PC-9 (cell line): ENCODE measurements around the gene ZNF197. TPM values are rescaled to one million over a fixed set of nuclear protein-coding genes. Genes with fewer than 3 reads are reported as not detected.

ENCODE experiments used
- BruUV-seq: library from RNA; stranded (reverse); fragments of 400-500 nt; replicated peaks from 2 replicates; lab custom pipeline; 2021; lab: Mats Ljungman, UMichigan
- CTCF ChIA-PET: fragments of 300-600 bp; sonication (Branson Sonifier 250); formaldehyde crosslinking; loops from one replicate; lab custom pipeline; 2022; ENCODE audit warnings: antibody characterized with exemption; lab: Charles Lee
- POLR2A ChIA-PET: fragments of 300-600 bp; sonication (Branson Sonifier 250); formaldehyde crosslinking; loops from one replicate; lab custom pipeline; 2022; ENCODE audit warnings: antibody characterized with exemption; ENCODE audit not compliant: unreplicated experiment; lab: Charles Lee
- DNase-seq, 2 experiments: peaks; one replicate each; pipeline versions ENCODE4 v3.0.0 to v3.0.0-alpha.2; 2015 to 2022; ENCODE audit warnings: mixed read lengths in 1 of 2
- H2AFZ ChIP-seq: fragments of 200-600 bp; sonication (generic); 2 replicates; pipeline ENCODE4 v1.8.1; 2017; ENCODE audit warnings: antibody characterized with exemption
- H3F3A ChIP-seq: fragments of 200-600 bp; sonication (generic); 2 replicates; pipeline ENCODE4 v1.8.1; 2017; ENCODE audit warnings: antibody characterized with exemption, mild to moderate bottlenecking, low read depth; ENCODE audit not compliant: insufficient read depth
- H3K27ac ChIP-seq: fragments of 200-600 bp; sonication (generic); 2 replicates; pipeline ENCODE4 v1.6.1; 2016; ENCODE audit warnings: mixed run types
- H3K27me3 ChIP-seq: fragments of 200-600 bp; sonication (generic); 2 replicates; pipeline ENCODE4 v1.6.1; 2016; ENCODE audit warnings: low read depth, mixed run types; ENCODE audit not compliant: insufficient read depth
- H3K36me3 ChIP-seq: fragments of 200-600 bp; sonication (generic); 2 replicates; pipeline ENCODE4 v1.6.1; 2016; ENCODE audit warnings: low read depth, mixed run types
- H3K4me1 ChIP-seq: fragments of 200-600 bp; sonication (generic); replicated peaks from 2 replicates; pipeline ENCODE4 v1.6.1; 2016; ENCODE audit warnings: mixed run types; ENCODE audit not compliant: insufficient read depth
- H3K4me2 ChIP-seq: fragments of 200-600 bp; sonication (generic); 2 replicates; pipeline ENCODE4 v1.6.1; 2017; ENCODE audit warnings: mixed run types
- H3K4me3 ChIP-seq: fragments of 200-600 bp; sonication (generic); 2 replicates; pipeline ENCODE4 v1.6.1; 2016; ENCODE audit warnings: mixed run types
- H3K79me2 ChIP-seq: fragments of 200-600 bp; sonication (generic); 2 replicates; pipeline ENCODE4 v1.6.1; 2017; ENCODE audit warnings: low read depth, mixed run types
- H3K9me2 ChIP-seq: fragments of 200-600 bp; sonication (generic); 2 replicates; pipeline ENCODE4 v1.8.1; 2017; ENCODE audit warnings: mild to moderate bottlenecking; ENCODE audit not compliant: insufficient read depth
- H3K9me3 ChIP-seq: fragments of 200-600 bp; sonication (generic); 2 replicates; pipeline ENCODE4 v1.8.1; 2016; ENCODE audit warnings: low read depth; ENCODE audit not compliant: insufficient read depth
- H4K20me1 ChIP-seq: fragments of 200-600 bp; sonication (generic); 2 replicates; pipeline ENCODE4 v1.8.1; 2017; ENCODE audit not compliant: insufficient read depth
- CTCF ChIP-seq: fragments of 200-600 bp; sonication (generic); conservative IDR thresholded peaks from 2 replicates; pipeline ENCODE4 v1.6.1; 2017; ENCODE audit warnings: mixed run types, antibody characterized with exemption, mild to moderate bottlenecking, moderate library complexity
- EZH2 ChIP-seq: fragments of 200-600 bp; sonication (generic); IDR thresholded peaks from 2 replicates; pipeline ENCODE4 v1.8.0; 2017; ENCODE audit warnings: antibody characterized with exemption, low read depth
- intact Hi-C: fragments of 100-400 bp; cut with micrococcal nuclease; formaldehyde crosslinking; loops from one replicate; pipeline ENCODE4 v1.10.0; 2022; ENCODE audit not compliant: unreplicated experiment
- total RNA-seq: library from RNA; stranded (reverse); gene quantifications from 2 replicates; pipeline ENCODE4 v1.2.3, GENCODE V29; 2021

ZNF197 gene
- total RNA-seq, 1 experiment from 2014 or later: 9.5 TPM

- Histone ChIP-seq H3K36me3 (peaks cover 12% of the 10 kb centered on the region; the same call in 1 of the 2 replicates), H3K79me2 (peaks cover 12% of the 10 kb centered on the region), H4K20me1 (no peaks in the 10 kb centered on the region), H3K27ac (no peak overlapping the region), H3K4me3 (peak overlapping the region; percentile 98; the same call in 1 of the 2 replicates), H3K4me1 (0 out of 2 replicates have a peak, but pooled peaks cover 3% of the 10 kb centered on the region), H3K4me2 (peak overlapping the region; percentile 92), H2AFZ (peak overlapping the region; percentile 96; the same call in 1 of the 2 replicates), H3K27me3 (no peaks in the 10 kb centered on the region), H3F3A (no peaks in the 10 kb centered on the region), H3K9me3 (peaks cover 29% of the 10 kb centered on the region), H3K9me2 (no peaks in the 10 kb centered on the region)
- ChIA-PET CTCF (no interaction called here), POLR2A (interaction anchor here (0.6 to 0.7 kb wide), 2 partner anchors 247 to 310 kb away, joined by 4 read pairs; no protein-coding TSS in a partner anchor)
- DNase-seq: no peak
- TF ChIP-seq EZH2 (no peak), CTCF (no peak)
- intact Hi-C loops: loop anchor here (1.0 to 2.0 kb wide), 4 partner anchors 23 to 137 kb away; partner anchors contain the start of gene ZNF502
- no TSS peak for BruUV-seq
Observed at GRCh38 chr3:44647771-44648170, 22.9 kb downstream of the ZNF197 start.

- Histone ChIP-seq H3K4me1 (0 out of 2 replicates have a peak, but pooled peaks cover 3% of the 10 kb centered on the region), H3K27ac (no peak within 1 kb of the TSS), H3F3A (no peaks in the 10 kb centered on the region), H3K36me3 (peaks cover 5% of the 10 kb centered on the region; the same call in 1 of the 2 replicates), H3K9me3 (peaks cover 20% of the 10 kb centered on the region), H3K27me3 (no peaks in the 10 kb centered on the region), H4K20me1 (no peaks in the 10 kb centered on the region), H3K9me2 (no peaks in the 10 kb centered on the region), H3K4me2 (peak within 1 kb of the TSS; percentile 92), H2AFZ (peak within 1 kb of the TSS; percentile 96), H3K4me3 (peak within 1 kb of the TSS; percentile 98), H3K79me2 (peaks cover 12% of the 10 kb centered on the region)
- TSS peak; percentile 58 for BruUV-seq
- peak; percentile 75 to 80 for DNase-seq
- intact Hi-C loops: loop anchor here (1.0 to 2.0 kb wide), 4 partner anchors 24 to 138 kb away; partner anchors contain the start of gene ZNF502
- TF ChIP-seq EZH2 (no peak), CTCF (no peak)
- POLR2A ChIA-PET: interaction anchor here (0.6 to 0.7 kb wide), 2 partner anchors 145 to 248 kb away, joined by 4 to 16 read pairs; no protein-coding TSS in a partner anchor
- CTCF ChIA-PET: no interaction called here
Observed at GRCh38 chr3:44648564-44649229, 23.9 kb downstream of the ZNF197 start, which contains the start of gene ZNF35. ZNF35 (plus strand) TSS chr3:44648732; CDS start chr3:44651068, 2,336 bp downstream.

GRCh38 chr3:44649709-44650108 lies 24.9 kb downstream of the ZNF197 start:
- Histone ChIP-seq H3K4me2 (peak overlapping the region; percentile 92; the same call in 1 of the 2 replicates), H3K4me1 (0 out of 2 replicates have a peak, but pooled peaks cover 3% of the 10 kb centered on the region), H3K4me3 (peak overlapping the region; percentile 98; the same call in 1 of the 2 replicates), H3K27ac (no peak overlapping the region), H3K9me2 (no peaks in the 10 kb centered on the region), H4K20me1 (no peaks in the 10 kb centered on the region), H2AFZ (no peak overlapping the region), H3K27me3 (no peaks in the 10 kb centered on the region), H3K79me2 (peaks cover 12% of the 10 kb centered on the region), H3K36me3 (peaks cover 5% of the 10 kb centered on the region; the same call in 1 of the 2 replicates), H3K9me3 (peaks cover 19% of the 10 kb centered on the region), H3F3A (no peaks in the 10 kb centered on the region)
- BruUV-seq: no TSS peak
- intact Hi-C loops: loop anchor here (2.0 kb wide), 1 partner anchor 63 kb away; the partner anchor contains the start of gene ZNF502
- no peak for TF ChIP-seq CTCF
- TF ChIP-seq EZH2: no peak
- ChIA-PET POLR2A (no interaction called here), CTCF (no interaction called here)
- DNase-seq: no peak
